ENCODE data around the gene THRB.

Gene THRB

GRCh38 chr3:24164967-24165602 lies 329.6 kb downstream of the THRB start:
- H3K9me3 Mint-ChIP-seq = no peaks in the 10 kb centered on the region
- H3K36me3 Mint-ChIP-seq (ENCODE audit: low read depth) = no peaks in the 10 kb centered on the region
- no peak for DNase-seq (ENCODE audit: low spot score)
- no peaks in the 10 kb centered on the region for H3K4me1 Mint-ChIP-seq (ENCODE audit: low read depth)
- H3K4me3 Mint-ChIP-seq = no peak overlapping the region
- H3K27ac Mint-ChIP-seq = no peak overlapping the region
- peaks cover 5% of the 10 kb centered on the region for H3K27me3 Mint-ChIP-seq (ENCODE audit: low read depth)

- Mint-ChIP-seq H3K27ac (no peak overlapping the region), H3K4me1 (ENCODE audit: low read depth) (no peaks in the 10 kb centered on the region), H3K9me3 (no peaks in the 10 kb centered on the region), H3K27me3 (ENCODE audit: low read depth) (peaks cover 5% of the 10 kb centered on the region), H3K4me3 (no peak overlapping the region), H3K36me3 (ENCODE audit: low read depth) (no peaks in the 10 kb centered on the region)
- DNase-seq (ENCODE audit: low spot score) = no peak
Observed at GRCh38 chr3:24162929-24163328, 331.7 kb downstream of the THRB start.

GRCh38 chr3:24161841-24162240 lies 332.8 kb downstream of the THRB start:
- Mint-ChIP-seq H3K4me3 (no peak overlapping the region), H3K27ac (no peak overlapping the region), H3K27me3 (ENCODE audit: low read depth) (peaks cover 5% of the 10 kb centered on the region), H3K4me1 (ENCODE audit: low read depth) (no peaks in the 10 kb centered on the region), H3K9me3 (no peaks in the 10 kb centered on the region), H3K36me3 (ENCODE audit: low read depth) (no peaks in the 10 kb centered on the region)
- no peak for DNase-seq (ENCODE audit: low spot score)

GRCh38 chr3:24160424-24161095 lies 334.1 kb downstream of the THRB start:
- no peak for DNase-seq (ENCODE audit: low spot score)
- Mint-ChIP-seq H3K27me3 (ENCODE audit: low read depth) (peaks cover 5% of the 10 kb centered on the region), H3K9me3 (no peaks in the 10 kb centered on the region), H3K27ac (no peak overlapping the region), H3K4me1 (ENCODE audit: low read depth) (no peaks in the 10 kb centered on the region), H3K36me3 (ENCODE audit: low read depth) (no peaks in the 10 kb centered on the region), H3K4me3 (no peak overlapping the region)

GRCh38 chr3:24158761-24159454 lies 335.7 kb downstream of the THRB start:
- no peaks in the 10 kb centered on the region for H3K9me3 Mint-ChIP-seq
- H3K36me3 Mint-ChIP-seq (ENCODE audit: low read depth) = no peaks in the 10 kb centered on the region
- no peak overlapping the region for H3K4me3 Mint-ChIP-seq
- peaks cover 5% of the 10 kb centered on the region for H3K27me3 Mint-ChIP-seq (ENCODE audit: low read depth)
- H3K27ac Mint-ChIP-seq = no peak overlapping the region
- H3K4me1 Mint-ChIP-seq (ENCODE audit: low read depth) = no peaks in the 10 kb centered on the region
- DNase-seq (ENCODE audit: low spot score) = no peak

- Mint-ChIP-seq H3K27ac (no peak overlapping the region), H3K36me3 (ENCODE audit: low read depth) (no peaks in the 10 kb centered on the region), H3K27me3 (ENCODE audit: low read depth) (peaks cover 2% of the 10 kb centered on the region), H3K4me1 (ENCODE audit: low read depth) (no peaks in the 10 kb centered on the region), H3K4me3 (no peak overlapping the region), H3K9me3 (no peaks in the 10 kb centered on the region)
- no peak for DNase-seq (ENCODE audit: low spot score)
Observed at GRCh38 chr3:24157106-24157505, 337.5 kb downstream of the THRB start.

- Mint-ChIP-seq H3K36me3 (ENCODE audit: low read depth) (no peaks in the 10 kb centered on the region), H3K27me3 (ENCODE audit: low read depth) (peaks cover 2% of the 10 kb centered on the region), H3K4me1 (ENCODE audit: low read depth) (no peaks in the 10 kb centered on the region), H3K27ac (no peak overlapping the region), H3K9me3 (no peaks in the 10 kb centered on the region), H3K4me3 (no peak overlapping the region)
- no peak for DNase-seq (ENCODE audit: low spot score)
Observed at GRCh38 chr3:24156466-24156865, 338.2 kb downstream of the THRB start.

GRCh38 chr3:24155276-24155675 lies 339.4 kb downstream of the THRB start:
- H3K36me3 Mint-ChIP-seq (ENCODE audit: low read depth) = no peaks in the 10 kb centered on the region
- no peaks in the 10 kb centered on the region for H3K27me3 Mint-ChIP-seq (ENCODE audit: low read depth)
- no peaks in the 10 kb centered on the region for H3K4me1 Mint-ChIP-seq (ENCODE audit: low read depth)
- DNase-seq (ENCODE audit: low spot score) = no peak
- H3K27ac Mint-ChIP-seq = no peak overlapping the region
- H3K4me3 Mint-ChIP-seq = no peak overlapping the region
- no peaks in the 10 kb centered on the region for H3K9me3 Mint-ChIP-seq

- Mint-ChIP-seq H3K4me3 (no peak overlapping the region), H3K9me3 (no peaks in the 10 kb centered on the region), H3K36me3 (ENCODE audit: low read depth) (no peaks in the 10 kb centered on the region), H3K4me1 (ENCODE audit: low read depth) (no peaks in the 10 kb centered on the region), H3K27me3 (ENCODE audit: low read depth) (no peaks in the 10 kb centered on the region), H3K27ac (no peak overlapping the region)
- no peak for DNase-seq (ENCODE audit: low spot score)
Observed at GRCh38 chr3:24154781-24155180, 339.9 kb downstream of the THRB start.

- Mint-ChIP-seq H3K27me3 (ENCODE audit: low read depth) (no peaks in the 10 kb centered on the region), H3K4me3 (no peak overlapping the region), H3K36me3 (ENCODE audit: low read depth) (no peaks in the 10 kb centered on the region), H3K27ac (no peak overlapping the region), H3K4me1 (ENCODE audit: low read depth) (no peaks in the 10 kb centered on the region), H3K9me3 (no peaks in the 10 kb centered on the region)
- DNase-seq (ENCODE audit: low spot score) = no peak
Observed at GRCh38 chr3:24154013-24154695, 340.5 kb downstream of the THRB start.

GRCh38 chr3:24151594-24151993 lies 343.1 kb downstream of the THRB start:
- Mint-ChIP-seq H3K9me3 (no peaks in the 10 kb centered on the region), H3K4me1 (ENCODE audit: low read depth) (no peaks in the 10 kb centered on the region), H3K36me3 (ENCODE audit: low read depth) (no peaks in the 10 kb centered on the region), H3K4me3 (no peak overlapping the region), H3K27me3 (ENCODE audit: low read depth) (no peaks in the 10 kb centered on the region), H3K27ac (no peak overlapping the region)
- no peak for DNase-seq (ENCODE audit: low spot score)

- Mint-ChIP-seq H3K27ac (no peak overlapping the region), H3K9me3 (no peaks in the 10 kb centered on the region), H3K4me1 (ENCODE audit: low read depth) (no peaks in the 10 kb centered on the region), H3K4me3 (no peak overlapping the region), H3K27me3 (ENCODE audit: low read depth) (no peaks in the 10 kb centered on the region), H3K36me3 (ENCODE audit: low read depth) (no peaks in the 10 kb centered on the region)
- DNase-seq (ENCODE audit: low spot score) = no peak
Observed at GRCh38 chr3:24149032-24149431, 345.6 kb downstream of the THRB start.

- H3K4me3 Mint-ChIP-seq = no peak overlapping the region
- no peaks in the 10 kb centered on the region for H3K4me1 Mint-ChIP-seq (ENCODE audit: low read depth)
- H3K36me3 Mint-ChIP-seq (ENCODE audit: low read depth) = no peaks in the 10 kb centered on the region
- no peaks in the 10 kb centered on the region for H3K9me3 Mint-ChIP-seq
- H3K27me3 Mint-ChIP-seq (ENCODE audit: low read depth) = no peaks in the 10 kb centered on the region
- DNase-seq (ENCODE audit: low spot score) = no peak
- H3K27ac Mint-ChIP-seq = no peak overlapping the region
Observed at GRCh38 chr3:24145981-24146822, 348.4 kb downstream of the THRB start.
